Bone marrow (tissue), 2 donors: ENCODE measurements around the gene LGALS16.
"Not testable (repeated sequence)": the region's sequence is repeated elsewhere in the genome, so short reads cannot be mapped to it uniquely, and the experiment has no call there.

Experiments used
- DNase-seq, 2 donors: peaks; one replicate each; lab custom pipeline; 2025; lab: John Stamatoyannopoulos, UW

LGALS16 gene

GRCh38 chr19:39677961-39678889, 22.5 kb downstream of the LGALS16 start:
- DNase-seq, result no peak

- DNase-seq, result no peak
These were observed 23.5 kb downstream of the LGALS16 start for GRCh38 chr19:39679056-39679790.

- DNase-seq, result no peak
These were observed 24.1 kb downstream of the LGALS16 start for GRCh38 chr19:39679791-39680168.

- no peak for DNase-seq
These were observed 24.9 kb downstream of the LGALS16 start for GRCh38 chr19:39680593-39680992.

- no peak for DNase-seq
These were observed 25.7 kb downstream of the LGALS16 start for GRCh38 chr19:39681416-39681815.

GRCh38 chr19:39684267-39684666, 28.6 kb downstream of the LGALS16 start:
- no peak for DNase-seq

GRCh38 chr19:39686739-39687138, 31.0 kb downstream of the LGALS16 start:
- DNase-seq, result no peak

GRCh38 chr19:39688637-39689036, 32.9 kb downstream of the LGALS16 start:
- not testable (repeated sequence) for DNase-seq

- no peak for DNase-seq
These were observed 36.5 kb downstream of the LGALS16 start for GRCh38 chr19:39692166-39692565.

- DNase-seq, result no peak
These were observed 37.1 kb downstream of the LGALS16 start for GRCh38 chr19:39692822-39693221.

GRCh38 chr19:39695759-39696158, 40.0 kb downstream of the LGALS16 start:
- DNase-seq, result no peak

- DNase-seq, result no peak
These were observed 40.7 kb downstream of the LGALS16 start for GRCh38 chr19:39696387-39696786.

- DNase-seq, result no peak
These were observed 42.8 kb downstream of the LGALS16 start for GRCh38 chr19:39698535-39698934.

GRCh38 chr19:39701291-39701690, 45.6 kb downstream of the LGALS16 start:
- DNase-seq, result no peak

- no peak for DNase-seq
These were observed 48.7 kb downstream of the LGALS16 start, which contains the start of gene LGALS14 for GRCh38 chr19:39704181-39705044. LGALS14 (plus strand) TSS chr19:39704481; CDS start chr19:39704529, 48 bp downstream.

- DNase-seq, result no peak
These were observed 50.0 kb downstream of the LGALS16 start for GRCh38 chr19:39705578-39706188.

GRCh38 chr19:39708594-39708993, 52.9 kb downstream of the LGALS16 start:
- DNase-seq, result no peak

GRCh38 chr19:39709026-39709872, 53.5 kb downstream of the LGALS16 start:
- no peak for DNase-seq
